ENCODE data around the gene ZBTB20. TPM values are rescaled to one million over a fixed set of nuclear protein-coding genes. Genes with fewer than 3 reads are reported as not detected.

The ZBTB20 gene
- total RNA-seq, 1 experiment from 2014 or later, result 26.5 TPM

DNA sequence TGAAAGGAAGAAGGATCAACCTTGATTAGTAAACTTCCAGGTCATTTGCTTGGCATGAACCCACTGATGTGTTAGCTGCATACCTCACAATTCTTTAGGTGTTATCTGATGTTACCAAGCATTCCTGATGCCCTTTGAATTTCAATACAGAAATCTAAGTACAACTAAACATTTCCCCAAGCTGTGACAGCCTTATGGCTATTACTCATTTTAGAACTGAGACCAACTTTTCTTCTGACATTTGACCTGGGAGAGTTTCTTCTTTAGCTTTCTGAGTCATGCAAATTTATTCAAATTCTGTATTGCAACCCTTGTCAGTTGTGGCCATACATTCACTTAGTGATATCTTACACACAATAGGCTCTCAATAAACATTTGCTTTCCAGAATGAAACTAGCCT is 729.0 kb downstream of the ZBTB20 start:
- ChIA-PET POLR2A (ENCODE audit: unreplicated experiment) (no interaction called here), CTCF (interaction anchor here (1.2 kb wide), 1 partner anchor 84 kb away, joined by 3 read pairs; no protein-coding TSS in a partner anchor)
- Histone ChIP-seq H3K79me2 (ENCODE audit: low read depth) (no peaks in the 10 kb centered on the region), H2AFZ (no peak overlapping the region), H3K9me3 (ENCODE audit: insufficient read depth, low read depth) (no peaks in the 10 kb centered on the region), H3K4me2 (no peak overlapping the region), H3K4me1 (replicated peaks; ENCODE audit: insufficient read depth) (no peaks in the 10 kb centered on the region), H3K4me3 (no peak overlapping the region), H3K27me3 (ENCODE audit: insufficient read depth, low read depth) (no peaks in the 10 kb centered on the region), H3K9me2 (ENCODE audit: insufficient read depth) (no peaks in the 10 kb centered on the region; the same call in 1 of the 2 replicates), H3K36me3 (ENCODE audit: low read depth) (no peaks in the 10 kb centered on the region), H4K20me1 (ENCODE audit: insufficient read depth) (no peaks in the 10 kb centered on the region), H3F3A (ENCODE audit: insufficient read depth, low read depth) (no peaks in the 10 kb centered on the region), H3K27ac (no peak overlapping the region)
- no TSS peak for BruUV-seq (replicated peaks)
- TF ChIP-seq, protein P1, sequence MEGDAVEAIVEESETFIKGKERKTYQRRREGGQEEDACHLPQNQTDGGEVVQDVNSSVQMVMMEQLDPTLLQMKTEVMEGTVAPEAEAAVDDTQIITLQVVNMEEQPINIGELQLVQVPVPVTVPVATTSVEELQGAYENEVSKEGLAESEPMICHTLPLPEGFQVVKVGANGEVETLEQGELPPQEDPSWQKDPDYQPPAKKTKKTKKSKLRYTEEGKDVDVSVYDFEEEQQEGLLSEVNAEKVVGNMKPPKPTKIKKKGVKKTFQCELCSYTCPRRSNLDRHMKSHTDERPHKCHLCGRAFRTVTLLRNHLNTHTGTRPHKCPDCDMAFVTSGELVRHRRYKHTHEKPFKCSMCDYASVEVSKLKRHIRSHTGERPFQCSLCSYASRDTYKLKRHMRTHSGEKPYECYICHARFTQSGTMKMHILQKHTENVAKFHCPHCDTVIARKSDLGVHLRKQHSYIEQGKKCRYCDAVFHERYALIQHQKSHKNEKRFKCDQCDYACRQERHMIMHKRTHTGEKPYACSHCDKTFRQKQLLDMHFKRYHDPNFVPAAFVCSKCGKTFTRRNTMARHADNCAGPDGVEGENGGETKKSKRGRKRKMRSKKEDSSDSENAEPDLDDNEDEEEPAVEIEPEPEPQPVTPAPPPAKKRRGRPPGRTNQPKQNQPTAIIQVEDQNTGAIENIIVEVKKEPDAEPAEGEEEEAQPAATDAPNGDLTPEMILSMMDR (conservative IDR thresholded peaks at IDR 0.05), result no peak
- TF ChIP-seq EZH2 (IDR thresholded peaks at IDR 0.05; ENCODE audit: low read depth), result no peak
- DNase-seq, result no peak
- intact Hi-C loops (cut with micrococcal nuclease; ENCODE audit: unreplicated experiment), result no loop called here

DNA sequence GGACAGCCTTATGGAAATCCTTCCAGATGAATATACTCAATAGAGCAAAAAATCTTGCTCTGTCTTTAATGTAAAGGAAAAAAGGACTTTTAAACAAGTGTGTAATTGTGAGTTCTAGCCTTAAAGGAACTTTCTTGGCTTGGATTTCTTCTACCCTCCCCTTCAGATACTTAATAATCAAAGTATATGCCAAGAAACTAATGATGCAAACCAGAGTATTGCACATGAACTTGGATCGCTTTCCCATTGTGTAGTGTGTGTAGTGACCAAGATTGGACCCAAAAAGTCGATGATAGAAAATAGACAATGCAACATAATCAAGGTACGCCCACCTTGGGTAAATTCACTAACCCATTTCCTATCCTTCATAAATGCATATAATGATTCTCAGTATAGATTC is 729.4 kb downstream of the ZBTB20 start:
- TF ChIP-seq, protein P1 (conservative IDR thresholded peaks at IDR 0.05), result no peak
- TF ChIP-seq EZH2 (IDR thresholded peaks at IDR 0.05; ENCODE audit: low read depth), result no peak
- CTCF ChIA-PET, result interaction anchor here (1.2 kb wide), 1 partner anchor 85 kb away, joined by 3 read pairs; no protein-coding TSS in a partner anchor
- H3K4me1 ChIP-seq (replicated peaks; ENCODE audit: insufficient read depth), result 0 out of 2 replicates have a peak, but pooled peaks cover under 1% of the 10 kb centered on the region
- no TSS peak for BruUV-seq (replicated peaks)
- no peak overlapping the region for H3K4me2 ChIP-seq
- no peaks in the 10 kb centered on the region for H3K9me3 ChIP-seq (ENCODE audit: insufficient read depth, low read depth)
- no peaks in the 10 kb centered on the region for H3K36me3 ChIP-seq (ENCODE audit: low read depth)
- H3K27ac ChIP-seq, result no peak overlapping the region
- no peaks in the 10 kb centered on the region for H3F3A ChIP-seq (ENCODE audit: insufficient read depth, low read depth)
- no peak for DNase-seq
- H3K27me3 ChIP-seq (ENCODE audit: insufficient read depth, low read depth), result no peaks in the 10 kb centered on the region
- intact Hi-C loops (cut with micrococcal nuclease; ENCODE audit: unreplicated experiment), result no loop called here
- H3K9me2 ChIP-seq (ENCODE audit: insufficient read depth), result no peaks in the 10 kb centered on the region; the same call in 1 of the 2 replicates
- H4K20me1 ChIP-seq (ENCODE audit: insufficient read depth), result no peaks in the 10 kb centered on the region
- H3K79me2 ChIP-seq (ENCODE audit: low read depth), result no peaks in the 10 kb centered on the region
- H2AFZ ChIP-seq, result no peak overlapping the region
- H3K4me3 ChIP-seq, result no peak overlapping the region
- POLR2A ChIA-PET (ENCODE audit: unreplicated experiment), result no interaction called here

DNA sequence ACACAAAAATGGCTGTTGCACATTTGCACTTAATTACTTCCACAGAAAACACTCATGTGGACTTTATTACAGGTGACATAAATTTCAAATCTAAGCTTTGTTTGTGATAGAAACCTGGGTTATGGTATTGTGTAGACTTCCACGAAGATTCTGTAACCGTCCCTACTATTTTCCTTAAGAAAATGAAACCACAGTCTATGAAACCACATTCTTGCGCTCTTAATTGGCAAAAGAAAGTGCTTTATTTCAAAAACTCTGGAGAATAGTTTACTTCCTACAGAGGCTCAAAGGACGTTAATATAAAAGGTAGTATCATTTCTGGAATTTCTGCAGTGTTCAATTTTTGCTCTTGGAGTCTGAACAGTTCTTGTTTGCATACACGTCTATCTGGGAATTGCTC is 729.8 kb downstream of the ZBTB20 start:
- intact Hi-C loops (cut with micrococcal nuclease; ENCODE audit: unreplicated experiment), result no loop called here
- CTCF ChIA-PET, result no interaction called here
- no peak for TF ChIP-seq EZH2 (IDR thresholded peaks at IDR 0.05; ENCODE audit: low read depth)
- TF ChIP-seq, protein P1 (conservative IDR thresholded peaks at IDR 0.05), result no peak
- BruUV-seq (replicated peaks), result no TSS peak
- no peaks in the 10 kb centered on the region for H3K9me3 ChIP-seq (ENCODE audit: insufficient read depth, low read depth)
- no peaks in the 10 kb centered on the region for H3F3A ChIP-seq (ENCODE audit: insufficient read depth, low read depth)
- POLR2A ChIA-PET (ENCODE audit: unreplicated experiment), result no interaction called here
- H3K79me2 ChIP-seq (ENCODE audit: low read depth), result no peaks in the 10 kb centered on the region
- 0 out of 2 replicates have a peak, but pooled peaks cover 5% of the 10 kb centered on the region for H3K4me1 ChIP-seq (replicated peaks; ENCODE audit: insufficient read depth)
- H3K27ac ChIP-seq, result no peak overlapping the region
- H3K4me2 ChIP-seq, result no peak overlapping the region
- no peak for DNase-seq
- H3K9me2 ChIP-seq (ENCODE audit: insufficient read depth), result no peaks in the 10 kb centered on the region; the same call in 1 of the 2 replicates
- H3K4me3 ChIP-seq, result no peak overlapping the region
- H3K27me3 ChIP-seq (ENCODE audit: insufficient read depth, low read depth), result no peaks in the 10 kb centered on the region
- H4K20me1 ChIP-seq (ENCODE audit: insufficient read depth), result no peaks in the 10 kb centered on the region
- no peaks in the 10 kb centered on the region for H3K36me3 ChIP-seq (ENCODE audit: low read depth)
- no peak overlapping the region for H2AFZ ChIP-seq

Measured in PC-9 (cell line).